MCF 10A (cell line): ENCODE results near the gene ZNF469. TPM values are rescaled to one million over a fixed set of nuclear protein-coding genes. Genes with fewer than 3 reads are reported as not detected.

Experiments
- BruUV-seq: library from RNA; stranded (reverse); fragments of 400-500 nt; replicated peaks from 2 replicates; lab custom pipeline; 2021; lab: Mats Ljungman, UMichigan
- CTCF ChIA-PET: fragments of 300-600 bp; sonication (Branson Sonifier 250); formaldehyde crosslinking; extraction: SDS; loops from one replicate; lab custom pipeline; 2021; ENCODE audit warnings: antibody characterized with exemption, inconsistent platforms; lab: Yijun Ruan, JAX
- POLR2A ChIA-PET: fragments of 300-600, 350-650 bp; sonication (Branson Sonifier 250); formaldehyde crosslinking; extraction: SDS; loops from one replicate; lab custom pipeline; 2020; ENCODE audit warnings: antibody characterized with exemption, inconsistent platforms; lab: Yijun Ruan, JAX
- DNase-seq: peaks from one replicate; pipeline ENCODE4 v3.0.0-alpha.2; 2018; ENCODE audit not compliant: unreplicated experiment
- H3K27ac Mint-ChIP-seq: one replicate; pipeline ENCODE4 v1.8.0; 2022; ENCODE audit warnings: mild to moderate bottlenecking, low read depth, mixed read lengths; ENCODE audit not compliant: unreplicated experiment
- H3K27me3 Mint-ChIP-seq: one replicate; pipeline ENCODE4 v1.8.0; 2022; ENCODE audit warnings: mixed read lengths; ENCODE audit not compliant: insufficient read depth, unreplicated experiment
- H3K36me3 Mint-ChIP-seq: one replicate; pipeline ENCODE4 v1.8.0; 2022; ENCODE audit warnings: mild to moderate bottlenecking, moderate library complexity, mixed read lengths; ENCODE audit not compliant: insufficient read depth, unreplicated experiment
- H3K4me1 Mint-ChIP-seq: one replicate; pipeline ENCODE4 v1.8.0; 2022; ENCODE audit warnings: mixed read lengths; ENCODE audit not compliant: insufficient read depth, unreplicated experiment
- H3K4me3 Mint-ChIP-seq: one replicate; pipeline ENCODE4 v1.8.0; 2022; ENCODE audit warnings: mild to moderate bottlenecking, moderate library complexity, mixed read lengths; ENCODE audit not compliant: unreplicated experiment
- H3K9me3 Mint-ChIP-seq: one replicate; pipeline ENCODE4 v1.8.0; 2022; ENCODE audit warnings: mixed read lengths; ENCODE audit not compliant: unreplicated experiment
- intact Hi-C: fragments of 100-400 bp; cut with micrococcal nuclease; formaldehyde crosslinking; loops from 2 replicates; pipeline ENCODE4 v1.14.1; 2022
- total RNA-seq: library from RNA; stranded (reverse); gene quantifications from 2 replicates; pipeline ENCODE4 v1.2.3, GENCODE V29; 2022
- TF ChIP-seq, protein P1 (sequence below): fragments of 200-600 bp; IDR thresholded peaks from one replicate; pipeline ENCODE4 v1.8.0; 2022; ENCODE audit warnings: antibody characterized with exemption, mild to moderate bottlenecking; ENCODE audit not compliant: unreplicated experiment

Gene ZNF469
- total RNA-seq, 1 experiment from 2014 or later: not detected

DNA sequence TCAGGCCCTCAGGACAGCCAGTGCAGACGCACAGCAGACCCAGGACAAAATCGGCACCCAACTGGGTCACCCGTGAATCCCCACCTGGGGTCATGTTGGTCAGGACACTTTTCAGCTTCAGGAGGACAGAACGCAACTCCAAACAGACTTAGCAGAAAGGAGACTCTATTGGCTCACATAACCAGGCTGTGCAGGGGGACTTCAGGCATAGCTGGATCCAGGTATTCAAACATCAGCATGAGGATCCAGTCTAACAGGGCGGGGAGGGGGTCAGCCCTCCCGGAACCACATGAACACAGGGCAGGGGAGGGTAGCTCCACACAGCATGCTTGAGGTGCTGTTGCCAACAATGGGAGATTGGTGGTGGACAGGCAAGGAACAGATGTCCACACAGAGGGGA, 22.0 kb downstream of the ZNF469 start:
- no peaks in the 10 kb centered on the region for H3K36me3 Mint-ChIP-seq
- intact Hi-C loops: no loop called here
- H3K4me3 Mint-ChIP-seq: no peak overlapping the region
- H3K4me1 Mint-ChIP-seq: peaks cover 7% of the 10 kb centered on the region
- CTCF ChIA-PET: no interaction called here
- no peak for DNase-seq
- H3K9me3 Mint-ChIP-seq: peaks cover 10% of the 10 kb centered on the region
- POLR2A ChIA-PET: no interaction called here
- no peak overlapping the region for H3K27ac Mint-ChIP-seq
- no TSS peak for BruUV-seq
- TF ChIP-seq, protein P1, sequence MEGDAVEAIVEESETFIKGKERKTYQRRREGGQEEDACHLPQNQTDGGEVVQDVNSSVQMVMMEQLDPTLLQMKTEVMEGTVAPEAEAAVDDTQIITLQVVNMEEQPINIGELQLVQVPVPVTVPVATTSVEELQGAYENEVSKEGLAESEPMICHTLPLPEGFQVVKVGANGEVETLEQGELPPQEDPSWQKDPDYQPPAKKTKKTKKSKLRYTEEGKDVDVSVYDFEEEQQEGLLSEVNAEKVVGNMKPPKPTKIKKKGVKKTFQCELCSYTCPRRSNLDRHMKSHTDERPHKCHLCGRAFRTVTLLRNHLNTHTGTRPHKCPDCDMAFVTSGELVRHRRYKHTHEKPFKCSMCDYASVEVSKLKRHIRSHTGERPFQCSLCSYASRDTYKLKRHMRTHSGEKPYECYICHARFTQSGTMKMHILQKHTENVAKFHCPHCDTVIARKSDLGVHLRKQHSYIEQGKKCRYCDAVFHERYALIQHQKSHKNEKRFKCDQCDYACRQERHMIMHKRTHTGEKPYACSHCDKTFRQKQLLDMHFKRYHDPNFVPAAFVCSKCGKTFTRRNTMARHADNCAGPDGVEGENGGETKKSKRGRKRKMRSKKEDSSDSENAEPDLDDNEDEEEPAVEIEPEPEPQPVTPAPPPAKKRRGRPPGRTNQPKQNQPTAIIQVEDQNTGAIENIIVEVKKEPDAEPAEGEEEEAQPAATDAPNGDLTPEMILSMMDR: no peak
- no peaks in the 10 kb centered on the region for H3K27me3 Mint-ChIP-seq

- intact Hi-C loops: no loop called here
- TF ChIP-seq, protein P1: no peak
- Mint-ChIP-seq H3K27ac (no peak overlapping the region), H3K9me3 (peaks cover 10% of the 10 kb centered on the region), H3K4me1 (peaks cover 7% of the 10 kb centered on the region), H3K4me3 (no peak overlapping the region), H3K36me3 (no peaks in the 10 kb centered on the region), H3K27me3 (no peaks in the 10 kb centered on the region)
- CTCF ChIA-PET: interaction anchor here (0.6 kb wide), 1 partner anchor 370 kb away, joined by 3 read pairs; no protein-coding TSS in a partner anchor
- POLR2A ChIA-PET: no interaction called here
- no peak for DNase-seq
- no TSS peak for BruUV-seq
These were observed 22.7 kb downstream of the ZNF469 start for GRCh38 chr16:88405216-88406060.

- intact Hi-C loops: no loop called here
- peaks cover 7% of the 10 kb centered on the region for H3K4me1 Mint-ChIP-seq
- BruUV-seq: no TSS peak
- H3K9me3 Mint-ChIP-seq: peaks cover 6% of the 10 kb centered on the region
- no peaks in the 10 kb centered on the region for H3K27me3 Mint-ChIP-seq
- ChIA-PET POLR2A (no interaction called here), CTCF (interaction anchor here (0.6 kb wide), 1 partner anchor 371 kb away, joined by 3 read pairs; no protein-coding TSS in a partner anchor)
- TF ChIP-seq, protein P1: no peak
- H3K4me3 Mint-ChIP-seq: no peak overlapping the region
- H3K27ac Mint-ChIP-seq: no peak overlapping the region
- DNase-seq: no peak
- no peaks in the 10 kb centered on the region for H3K36me3 Mint-ChIP-seq
These were observed 23.6 kb downstream of the ZNF469 start for GRCh38 chr16:88406096-88407041.

DNA sequence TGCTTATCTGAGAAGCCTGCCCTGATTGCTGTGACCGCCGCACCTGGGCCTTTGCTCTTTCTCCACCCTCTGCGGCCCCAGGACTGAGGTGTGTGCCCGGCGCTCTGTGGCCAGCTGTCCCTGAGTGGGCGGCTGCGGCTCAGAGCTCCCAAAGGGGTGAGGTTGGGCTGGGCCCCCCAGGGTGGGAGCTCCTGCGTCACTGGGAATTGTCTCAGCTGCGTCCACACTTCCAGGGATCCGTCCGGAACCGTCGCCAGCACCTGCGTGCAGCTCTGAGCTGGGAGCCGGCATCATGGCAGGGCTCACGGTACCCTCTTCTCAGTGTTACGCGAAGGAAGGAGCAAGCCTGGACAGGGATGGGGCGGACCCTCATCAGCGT, 24.3 kb downstream of the ZNF469 start:
- Mint-ChIP-seq H3K4me3 (no peak overlapping the region), H3K4me1 (peaks cover 7% of the 10 kb centered on the region), H3K27ac (no peak overlapping the region), H3K9me3 (no peaks in the 10 kb centered on the region), H3K36me3 (no peaks in the 10 kb centered on the region), H3K27me3 (no peaks in the 10 kb centered on the region)
- ChIA-PET CTCF (no interaction called here), POLR2A (no interaction called here)
- no peak for DNase-seq
- TF ChIP-seq, protein P1: no peak
- BruUV-seq: no TSS peak
- intact Hi-C loops: no loop called here
